Measurements from ENCODE around the gene CCBE1.
"Not testable (repeated sequence)": the region's sequence is repeated elsewhere in the genome, so short reads cannot be mapped to it uniquely, and the experiment has no call there.

CCBE1 gene

GRCh38 chr18:59675346-59675745 lies 21.9 kb downstream of the CCBE1 start:
- DNase-seq, result no peak

GRCh38 chr18:59674903-59675270 lies 22.3 kb downstream of the CCBE1 start:
- DNase-seq, result no peak

- no peak for DNase-seq
Observed at GRCh38 chr18:59674186-59674902, 22.9 kb downstream of the CCBE1 start.

GRCh38 chr18:59672235-59672711 lies 24.9 kb downstream of the CCBE1 start:
- no peak for DNase-seq

- DNase-seq, result no peak
Observed at GRCh38 chr18:59671551-59671950, 25.7 kb downstream of the CCBE1 start.

GRCh38 chr18:59669872-59670657 lies 27.2 kb downstream of the CCBE1 start:
- DNase-seq, result no peak

- no peak for DNase-seq
Observed at GRCh38 chr18:59667488-59667887, 29.7 kb downstream of the CCBE1 start.

GRCh38 chr18:59666007-59666402 lies 31.2 kb downstream of the CCBE1 start:
- DNase-seq, result not testable (repeated sequence)

GRCh38 chr18:59665057-59666006 lies 31.9 kb downstream of the CCBE1 start:
- no peak for DNase-seq

- no peak for DNase-seq
Observed at GRCh38 chr18:59664329-59664728, 32.9 kb downstream of the CCBE1 start.

- DNase-seq, result no peak
Observed at GRCh38 chr18:59663096-59663495, 34.1 kb downstream of the CCBE1 start.

GRCh38 chr18:59661891-59662701 lies 35.1 kb downstream of the CCBE1 start:
- no peak for DNase-seq

- peak; percentile 21 for DNase-seq
Observed at GRCh38 chr18:59660786-59661743, 36.2 kb downstream of the CCBE1 start.

GRCh38 chr18:59660366-59660765 lies 36.9 kb downstream of the CCBE1 start:
- DNase-seq, result no peak

- DNase-seq, result no peak
Observed at GRCh38 chr18:59659508-59660170, 37.6 kb downstream of the CCBE1 start.

- no peak for DNase-seq
Observed at GRCh38 chr18:59658941-59659340, 38.3 kb downstream of the CCBE1 start.

- DNase-seq, result no peak
Observed at GRCh38 chr18:59657012-59657411, 40.2 kb downstream of the CCBE1 start.

GRCh38 chr18:59656373-59656887 lies 40.8 kb downstream of the CCBE1 start:
- DNase-seq, result no peak

- DNase-seq, result no peak
Observed at GRCh38 chr18:59655676-59656075, 41.5 kb downstream of the CCBE1 start.

- no peak for DNase-seq
Observed at GRCh38 chr18:59651071-59651470, 46.2 kb downstream of the CCBE1 start.

Measured in amniotic stem cell (primary cell).